Inferior parietal cortex (tissue), 1 donor: ENCODE measurements around the gene KRTAP2-3.
"Not testable (repeated sequence)": the region's sequence is repeated elsewhere in the genome, so short reads cannot be mapped to it uniquely, and the experiment has no call there.

Experiments
- DNase-seq: peaks from one replicate; pipeline ENCODE4 v3.0.0-alpha.2; 2016; ENCODE audit errors: extremely low spot score

The KRTAP2-3 gene

DNA sequence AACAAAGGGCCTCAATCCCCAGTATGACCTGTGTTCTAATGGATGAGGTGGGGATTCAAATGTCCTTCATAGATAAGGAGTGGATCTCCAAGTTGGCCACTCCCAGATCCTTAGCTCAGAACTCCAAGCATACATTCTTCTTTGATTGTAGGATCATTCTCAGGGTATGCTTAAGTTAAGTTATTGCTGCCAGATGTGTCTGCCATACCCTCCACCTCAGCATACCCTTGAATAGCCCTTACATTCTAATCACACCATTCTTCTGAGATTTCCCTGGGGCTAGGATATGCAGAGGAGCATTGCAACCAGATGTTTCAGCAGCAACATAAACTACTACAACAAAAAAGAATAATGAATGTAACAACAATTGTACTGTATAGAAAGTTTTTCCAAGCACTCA, 7.4 kb upstream of the KRTAP2-3 start:
- no peak for DNase-seq

DNA sequence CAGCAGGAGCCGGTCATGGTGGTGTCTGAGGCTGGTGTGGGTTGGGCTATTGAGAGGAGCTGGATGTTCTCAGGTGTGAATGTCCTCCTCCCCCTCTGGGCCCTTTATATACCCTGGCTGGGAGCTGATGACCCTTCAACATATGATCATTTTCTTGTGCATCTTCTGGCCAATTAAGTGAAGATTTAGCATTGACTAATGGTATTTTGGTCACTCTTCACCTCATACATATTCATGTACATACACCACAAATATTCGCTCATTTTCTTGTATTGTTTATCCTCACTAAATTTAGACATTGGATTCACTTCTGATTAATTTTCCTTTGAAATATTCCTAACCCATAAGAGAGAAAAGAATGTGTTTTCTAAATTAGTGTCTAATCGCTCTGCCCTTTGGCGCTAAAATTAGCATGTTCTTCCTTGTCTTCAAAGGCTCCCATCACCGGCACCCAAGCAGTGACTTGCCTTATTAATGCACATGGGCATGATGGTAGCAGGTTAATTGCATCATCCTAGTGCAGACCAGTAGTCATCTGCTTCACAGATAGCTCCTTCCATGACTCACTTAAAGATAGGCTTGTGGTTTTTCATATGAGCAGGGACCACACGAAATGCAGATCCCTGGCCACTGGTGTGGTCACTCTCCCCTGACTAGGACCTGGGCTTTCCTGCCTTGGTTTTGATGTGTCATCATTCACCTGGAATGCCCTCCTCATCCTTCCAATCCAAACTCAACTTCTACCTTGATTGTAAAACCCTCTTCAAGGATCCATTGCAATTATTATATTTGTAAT, 6.1 kb upstream of the KRTAP2-3 start, which contains the start of gene KRTAP2-4:
KRTAP2-4 (minus strand) TSS at position 51 of the 796 bp plus-strand sequence; CDS start at position 17, 34 bp downstream.
- no peak for DNase-seq

GRCh38 chr17:41065016-41065689, 5.2 kb upstream of the KRTAP2-3 start:
- DNase-seq, result not testable (repeated sequence)

DNA sequence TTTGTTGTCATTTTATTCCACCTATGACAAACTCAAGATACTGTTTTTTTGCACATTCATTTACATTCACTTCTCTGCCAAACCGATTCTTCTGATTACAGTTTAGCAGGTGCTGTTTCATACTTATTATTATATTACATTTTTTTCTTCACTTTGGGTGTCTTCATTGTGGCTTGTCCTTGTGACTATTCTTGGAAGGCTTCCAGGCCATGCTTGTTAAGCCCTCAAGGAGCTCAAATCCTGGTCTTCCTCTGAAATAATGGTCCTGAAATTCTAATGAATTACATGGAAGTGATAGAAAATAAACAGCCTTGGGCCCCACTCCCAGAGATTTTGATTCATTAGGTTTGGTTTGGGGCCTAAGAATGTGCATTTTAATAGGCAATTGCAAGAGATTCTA, 4.4 kb upstream of the KRTAP2-3 start:
- no peak for DNase-seq

DNA sequence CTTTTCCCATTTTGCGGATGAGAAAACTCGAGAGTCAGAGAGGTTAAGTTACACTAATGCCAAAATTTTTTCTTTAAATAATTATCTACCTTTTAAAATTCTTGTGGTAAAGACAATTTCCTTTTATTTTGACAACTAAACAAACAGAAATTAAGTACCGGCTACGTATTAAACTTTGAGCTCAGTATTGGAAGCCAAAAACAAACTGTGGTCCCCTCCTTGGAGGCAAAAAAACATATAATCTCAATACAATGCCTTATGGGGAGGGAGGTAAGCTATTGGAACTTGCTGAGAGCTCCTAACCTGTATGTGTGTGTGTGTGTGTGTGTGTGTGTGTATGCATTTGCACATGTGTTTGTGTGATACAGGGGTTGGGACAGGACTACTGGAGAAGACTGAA, 3.5 kb upstream of the KRTAP2-3 start:
- no peak for DNase-seq

GRCh38 chr17:41061964-41062363, 2.0 kb upstream of the KRTAP2-3 start:
- no peak for DNase-seq

DNA sequence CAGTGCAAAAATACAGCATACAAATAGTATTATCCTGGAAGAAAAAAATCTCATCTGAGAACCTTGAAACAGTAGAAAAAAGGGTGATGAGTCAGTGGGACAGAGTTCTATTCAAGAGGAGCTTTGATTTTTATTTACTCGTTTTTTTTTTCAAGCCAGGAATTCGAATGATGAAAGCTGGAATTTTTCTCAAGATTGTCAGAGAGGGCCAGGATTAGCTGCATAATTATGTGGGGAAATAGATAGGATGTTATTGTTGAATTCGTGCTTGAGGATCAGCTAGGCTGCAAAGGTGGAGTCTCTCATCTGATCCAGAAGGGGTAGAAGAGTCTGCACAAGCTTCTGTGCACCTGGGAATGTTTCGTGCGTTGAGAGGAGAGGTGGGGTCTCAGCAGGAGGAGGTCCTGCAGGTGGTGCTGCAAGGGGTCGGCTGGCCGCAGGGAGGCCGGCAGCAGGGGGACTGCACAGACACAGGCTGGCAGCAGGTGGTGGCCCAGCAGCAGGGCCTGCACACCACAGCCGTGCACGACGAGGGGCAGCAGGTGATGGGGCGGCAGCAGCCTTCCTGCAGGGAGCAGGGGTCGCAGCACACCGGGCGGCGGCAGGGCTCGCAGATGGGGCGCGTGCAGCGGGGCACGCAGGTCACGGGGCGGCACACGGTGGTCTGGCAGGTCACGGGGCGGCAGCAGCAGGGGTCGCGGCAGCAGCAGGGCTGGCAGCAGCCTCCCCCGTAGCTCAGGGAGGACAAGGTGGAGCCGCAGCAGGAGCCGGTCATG, 450 bp downstream of the KRTAP2-3 start:
- not testable (repeated sequence) for DNase-seq

DNA sequence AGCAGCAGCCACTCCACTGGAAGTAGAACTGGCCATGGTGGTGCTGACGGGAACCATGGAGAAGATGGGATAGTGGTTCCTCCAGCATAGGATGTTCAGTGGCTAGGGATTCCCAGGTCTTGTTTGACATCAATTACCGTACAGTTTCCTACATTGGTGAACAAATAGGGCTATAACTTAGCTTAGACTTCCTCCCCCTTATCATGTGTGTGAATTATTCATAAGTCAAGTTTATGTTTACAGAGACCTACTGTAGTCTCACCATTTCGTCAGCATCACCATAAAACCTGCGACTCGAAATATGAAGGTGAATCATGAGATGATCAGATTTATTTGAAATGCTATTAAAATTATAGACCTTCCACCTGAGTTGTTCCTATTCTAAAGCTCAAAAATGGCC, 1.2 kb downstream of the KRTAP2-3 start:
- DNase-seq, result no peak

DNA sequence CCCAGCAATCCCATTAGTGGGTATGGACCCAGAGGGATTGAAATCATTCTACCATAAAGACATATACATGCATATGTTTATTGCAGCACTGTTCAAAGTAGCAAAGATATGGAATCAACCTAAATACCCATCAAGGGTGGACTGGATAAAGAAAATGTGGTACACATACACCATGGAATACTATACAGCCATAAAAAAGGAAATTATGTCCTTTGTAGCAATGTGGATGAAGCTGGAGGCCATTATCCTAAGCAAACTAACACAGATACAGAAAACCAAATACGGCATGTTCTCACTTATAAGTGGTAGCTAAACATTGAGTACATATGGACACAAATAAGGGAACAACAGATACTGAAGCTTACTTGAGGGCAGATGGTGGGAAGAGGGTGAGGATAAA, 2.4 kb downstream of the KRTAP2-3 start:
- DNase-seq, result no peak

DNA sequence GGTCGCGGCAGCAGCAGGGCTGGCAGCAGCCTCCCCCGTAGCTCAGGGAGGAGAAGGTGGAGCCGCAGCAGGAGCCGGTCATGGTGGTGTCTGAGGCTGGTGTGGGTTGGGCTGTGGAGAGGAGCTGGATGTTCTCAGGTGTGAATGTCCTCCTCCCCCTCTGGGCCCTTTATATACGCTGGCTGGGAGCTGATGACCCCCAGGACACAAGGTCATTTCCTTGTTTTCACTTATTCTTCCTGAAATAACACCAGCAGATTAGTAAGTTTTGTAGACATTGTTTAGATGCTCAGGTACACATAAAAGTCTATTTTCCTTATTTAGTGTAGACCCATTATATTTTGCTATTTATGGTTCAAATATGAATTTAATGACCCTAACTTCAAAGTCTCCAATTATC, 4.8 kb downstream of the KRTAP2-3 start, which contains the start of gene KRTAP2-2:
KRTAP2-2 (minus strand) TSS at position 101 of the 400 bp plus-strand sequence; CDS start at position 82, 19 bp downstream.
- DNase-seq, result not testable (repeated sequence)

DNA sequence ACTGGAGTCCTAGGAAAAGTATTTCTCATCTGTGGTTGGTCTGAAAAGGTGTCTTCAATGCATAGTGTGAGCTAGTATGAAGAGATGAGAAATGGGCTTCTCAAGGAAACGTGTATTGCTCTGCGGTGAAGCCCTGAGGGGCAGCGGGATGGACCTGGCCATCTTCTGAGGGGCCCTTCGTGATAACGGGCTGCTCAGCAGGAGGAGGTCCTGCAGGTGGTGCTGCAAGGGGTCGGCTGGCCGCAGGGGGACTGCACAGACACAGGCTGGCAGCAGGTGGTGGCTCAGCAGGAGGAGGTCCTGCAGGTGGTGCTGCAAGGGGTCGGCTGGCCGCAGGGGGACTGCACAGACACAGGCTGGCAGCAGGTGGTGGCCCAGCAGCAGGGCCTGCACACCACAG, 5.4 kb downstream of the KRTAP2-3 start:
- DNase-seq, result not testable (repeated sequence)

DNA sequence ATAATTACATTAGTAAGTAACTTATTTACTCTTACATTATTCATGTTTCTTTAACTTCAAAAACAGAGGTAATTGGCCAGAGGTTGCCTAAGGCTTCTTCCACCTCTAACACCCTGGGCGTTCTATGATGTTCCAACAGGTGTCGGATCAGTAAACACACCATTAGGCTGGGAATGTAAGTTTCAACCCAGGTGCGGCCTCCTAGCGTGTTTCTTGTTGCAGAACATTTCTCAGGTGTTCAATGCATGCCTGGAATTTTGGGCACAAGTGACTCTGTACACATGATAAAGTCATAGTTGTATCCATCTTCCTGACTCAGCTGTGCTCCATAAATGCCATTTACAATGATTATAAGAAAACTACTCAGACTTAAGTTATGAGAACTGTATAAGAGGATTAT, 5.9 kb downstream of the KRTAP2-3 start:
- no peak for DNase-seq

- DNase-seq, result no peak
Measured at GRCh38 chr17:41052566-41052965, 7.3 kb downstream of the KRTAP2-3 start.

- DNase-seq, result no peak
Measured at GRCh38 chr17:41049110-41049509, 10.8 kb downstream of the KRTAP2-3 start.

DNA sequence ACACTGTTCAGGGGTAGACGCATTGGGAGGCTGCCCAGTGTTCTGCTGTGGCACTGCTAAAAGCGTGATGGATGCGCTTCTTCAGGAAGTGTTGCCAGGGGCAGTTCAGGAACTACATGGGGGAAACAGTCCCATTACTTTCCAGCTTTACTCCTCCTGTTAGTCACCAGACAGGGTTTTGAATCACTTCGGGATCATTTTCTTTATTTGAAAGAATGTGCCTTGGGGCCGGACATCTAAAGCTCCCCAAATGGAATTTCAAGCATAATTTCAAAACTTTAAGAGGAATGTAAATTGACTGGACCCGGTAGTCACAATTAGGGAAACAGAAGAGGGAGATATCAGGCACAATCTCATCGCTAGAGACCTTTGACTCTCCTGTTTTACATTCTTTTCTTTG, 11.5 kb downstream of the KRTAP2-3 start:
- no peak for DNase-seq

DNA sequence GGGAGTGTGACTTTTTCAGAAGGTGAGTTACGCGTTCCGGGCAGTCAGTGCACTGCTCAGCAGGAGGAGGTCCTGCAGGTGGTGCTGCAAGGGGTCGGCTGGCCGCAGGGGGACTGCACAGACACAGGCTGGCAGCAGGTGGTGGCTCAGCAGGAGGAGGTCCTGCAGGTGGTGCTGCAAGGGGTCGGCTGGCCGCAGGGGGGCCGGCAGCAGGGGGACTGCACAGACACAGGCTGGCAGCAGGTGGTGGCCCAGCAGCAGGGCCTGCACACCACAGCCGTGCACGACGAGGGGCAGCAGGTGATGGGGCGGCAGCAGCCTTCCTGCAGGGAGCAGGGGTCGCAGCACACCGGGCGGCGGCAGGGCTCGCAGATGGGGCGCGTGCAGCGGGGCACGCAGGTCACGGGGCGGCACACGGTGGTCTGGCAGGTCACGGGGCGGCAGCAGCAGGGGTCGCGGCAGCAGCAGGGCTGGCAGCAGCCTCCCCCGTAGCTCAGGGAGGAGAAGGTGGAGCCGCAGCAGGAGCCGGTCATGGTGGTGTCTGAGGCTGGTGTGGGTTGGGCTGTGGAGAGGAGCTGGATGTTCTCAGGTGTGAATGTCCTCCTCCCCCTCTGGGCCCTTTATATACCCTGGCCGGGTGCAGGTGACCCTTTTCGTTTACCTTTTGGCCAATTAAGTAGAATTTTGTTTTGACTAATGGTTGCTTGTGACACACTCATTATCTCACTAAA, 13.0 kb downstream of the KRTAP2-3 start, which contains the start of gene KRTAP2-1:
KRTAP2-1 (minus strand) TSS at position 582 of the 731 bp plus-strand sequence; CDS start at position 533, 49 bp downstream.
- not testable (repeated sequence) for DNase-seq

GRCh38 chr17:41042953-41043352, 17.0 kb downstream of the KRTAP2-3 start:
- no peak for DNase-seq

- not testable (repeated sequence) for DNase-seq
Measured at GRCh38 chr17:41040783-41041571, 18.9 kb downstream of the KRTAP2-3 start, which contains the start of gene KRTAP1-1. TSS of gene KRTAP1-1 (minus strand) at chr17:41041450. CDS start at chr17:41041397, 53 bp downstream.

GRCh38 chr17:41037853-41038350, 22.0 kb downstream of the KRTAP2-3 start:
- no peak for DNase-seq

DNA sequence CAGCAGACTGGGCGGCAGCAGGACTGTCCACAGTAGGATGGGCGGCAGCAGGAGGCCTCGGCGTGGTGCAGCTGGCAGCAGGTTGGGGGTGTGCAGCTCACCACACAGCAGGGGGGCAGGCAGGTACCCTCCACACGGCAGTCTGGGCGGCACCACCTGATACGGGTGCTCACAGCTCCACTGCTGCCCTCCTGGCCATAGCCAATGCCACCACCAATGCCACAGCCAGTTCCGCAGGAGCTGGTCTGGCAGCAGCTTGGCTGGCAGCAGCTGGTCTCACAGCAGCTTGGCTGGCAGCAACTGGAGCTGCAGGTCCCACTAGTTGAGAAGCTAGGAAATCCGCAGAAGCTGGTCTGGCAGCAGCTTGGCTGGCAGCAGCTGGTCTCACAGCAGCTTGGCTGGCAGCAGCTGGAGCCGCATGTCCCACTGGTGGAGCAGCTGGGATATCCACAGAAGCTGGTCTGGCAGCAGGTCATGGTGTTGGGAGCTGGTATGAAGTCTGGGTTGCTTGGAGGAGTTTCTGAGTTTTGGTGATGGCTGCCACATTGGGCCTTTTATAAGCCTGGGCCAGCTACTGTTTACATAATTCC, 25.5 kb downstream of the KRTAP2-3 start, which contains the start of gene KRTAP1-3:
KRTAP1-3 (minus strand) TSS at position 529 of the 590 bp plus-strand sequence; CDS start at position 476, 53 bp downstream.
- not testable (repeated sequence) for DNase-seq
